Type B pancreatic cell (in vitro differentiated cells): ENCODE data around the gene KIF13A. TPM values are rescaled to one million over a fixed set of nuclear protein-coding genes. Genes with fewer than 3 reads are reported as not detected.

ENCODE experiments used
- DNase-seq: peaks from one replicate; pipeline ENCODE4 v3.0.0; 2021; ENCODE audit warnings: mixed read lengths; ENCODE audit not compliant: unreplicated experiment; ENCODE audit errors: extremely low spot score
- H3K27ac Mint-ChIP-seq: 2 replicates; pipeline ENCODE4 v1.8.0; 2021; ENCODE audit warnings: mild to moderate bottlenecking, mixed read lengths
- H3K27me3 Mint-ChIP-seq: 2 replicates; pipeline ENCODE4 v1.8.0; 2021; ENCODE audit warnings: mixed read lengths
- H3K36me3 Mint-ChIP-seq: 2 replicates; pipeline ENCODE4 v1.8.0; 2021; ENCODE audit warnings: mixed read lengths
- H3K4me1 Mint-ChIP-seq: one replicate; pipeline ENCODE4 v1.8.0; 2021; ENCODE audit warnings: mixed read lengths; ENCODE audit not compliant: unreplicated experiment
- H3K4me3 Mint-ChIP-seq: 2 replicates; pipeline ENCODE4 v1.8.0; 2021; ENCODE audit warnings: mild to moderate bottlenecking, mixed read lengths
- H3K9me3 Mint-ChIP-seq: 2 replicates; pipeline ENCODE4 v1.8.0; 2021; ENCODE audit warnings: mixed read lengths
- CTCF ChIP-seq: fragments of 200-600 bp; sonication (generic); conservative IDR thresholded peaks from 2 replicates; pipeline ENCODE4 v1.5.0; 2021; ENCODE audit warnings: antibody characterized with exemption, mild to moderate bottlenecking
- total RNA-seq: library from RNA; stranded (reverse); gene quantifications from 2 replicates; pipeline ENCODE4 v1.2.1, GENCODE V29; 2021; ENCODE audit warnings: low replicate concordance

KIF13A gene
- total RNA-seq, 1 donor from 2014 or later, result 36.9 TPM

- no peaks in the 10 kb centered on the region for H3K4me1 Mint-ChIP-seq
- H3K27me3 Mint-ChIP-seq, result no peaks in the 10 kb centered on the region
- no peak overlapping the region for H3K4me3 Mint-ChIP-seq
- DNase-seq, result no peak
- peaks cover 54% of the 10 kb centered on the region for H3K36me3 Mint-ChIP-seq
- H3K9me3 Mint-ChIP-seq, result peaks cover 6% of the 10 kb centered on the region
- TF ChIP-seq CTCF, result no peak
- H3K27ac Mint-ChIP-seq, result no peak overlapping the region
Observed at GRCh38 chr6:17836293-17836692, 151.1 kb downstream of the KIF13A start.

- Mint-ChIP-seq H3K27me3 (no peaks in the 10 kb centered on the region), H3K27ac (peak overlapping the region; percentile 58), H3K4me1 (no peaks in the 10 kb centered on the region), H3K4me3 (no peak overlapping the region), H3K9me3 (peaks cover 6% of the 10 kb centered on the region), H3K36me3 (peaks cover 59% of the 10 kb centered on the region)
- TF ChIP-seq CTCF, result no peak
- no peak for DNase-seq
Observed at GRCh38 chr6:17835784-17836183, 151.7 kb downstream of the KIF13A start.

- peaks cover 40% of the 10 kb centered on the region for H3K36me3 Mint-ChIP-seq
- H3K27ac Mint-ChIP-seq, result no peak overlapping the region
- no peak for DNase-seq
- H3K4me1 Mint-ChIP-seq, result no peaks in the 10 kb centered on the region
- no peaks in the 10 kb centered on the region for H3K27me3 Mint-ChIP-seq
- TF ChIP-seq CTCF, result no peak
- no peaks in the 10 kb centered on the region for H3K9me3 Mint-ChIP-seq
- no peak overlapping the region for H3K4me3 Mint-ChIP-seq
Observed at GRCh38 chr6:17831135-17831534, 156.3 kb downstream of the KIF13A start.

- no peak for DNase-seq
- TF ChIP-seq CTCF, result no peak
- Mint-ChIP-seq H3K4me3 (no peak overlapping the region), H3K27me3 (no peaks in the 10 kb centered on the region), H3K4me1 (no peaks in the 10 kb centered on the region), H3K9me3 (no peaks in the 10 kb centered on the region), H3K36me3 (peaks cover 37% of the 10 kb centered on the region), H3K27ac (no peak overlapping the region)
Observed at GRCh38 chr6:17829905-17830304, 157.5 kb downstream of the KIF13A start.

- TF ChIP-seq CTCF, result no peak
- no peaks in the 10 kb centered on the region for H3K4me1 Mint-ChIP-seq
- peaks cover 32% of the 10 kb centered on the region for H3K36me3 Mint-ChIP-seq
- DNase-seq, result no peak
- H3K9me3 Mint-ChIP-seq, result no peaks in the 10 kb centered on the region
- H3K27ac Mint-ChIP-seq, result no peak overlapping the region
- H3K27me3 Mint-ChIP-seq, result no peaks in the 10 kb centered on the region
- no peak overlapping the region for H3K4me3 Mint-ChIP-seq
Observed at GRCh38 chr6:17828149-17828548, 159.3 kb downstream of the KIF13A start.

- H3K4me1 Mint-ChIP-seq, result no peaks in the 10 kb centered on the region
- TF ChIP-seq CTCF, result no peak
- no peaks in the 10 kb centered on the region for H3K9me3 Mint-ChIP-seq
- H3K36me3 Mint-ChIP-seq, result peaks cover 22% of the 10 kb centered on the region
- H3K27ac Mint-ChIP-seq, result no peak overlapping the region
- H3K4me3 Mint-ChIP-seq, result no peak overlapping the region
- DNase-seq, result no peak
- no peaks in the 10 kb centered on the region for H3K27me3 Mint-ChIP-seq
Observed at GRCh38 chr6:17826301-17826700, 161.1 kb downstream of the KIF13A start.
